Upper lobe of left lung (tissue), 6 donors: ENCODE measurements around the gene SMOC2. TPM values are rescaled to one million over a fixed set of nuclear protein-coding genes. Genes with fewer than 3 reads are reported as not detected.
A peak's percentile ranks its signal among the peaks of the same experiment; 100 is the strongest.

Experiments used
- ATAC-seq, 2 donors: fragments of 200-7000 bp; cut with Tn5 transposase; one replicate each; pipeline ENCODE4 v1.9.1; 2022; ENCODE audit warnings: mild to moderate bottlenecking in 2 of 2, moderate library complexity in 2 of 2; ENCODE audit not compliant: low FRiP score in 2 of 2
- DNase-seq, 2 donors: peaks; one replicate each; pipeline ENCODE4 v3.0.0-alpha.2; 2019 to 2020
- H3K27ac ChIP-seq, 4 donors: fragments of 200-600 bp; sonication (generic); one replicate each; pipeline ENCODE4 v1.5.1; 2016 to 2019
- H3K27me3 ChIP-seq, 4 donors: fragments of 200-600 bp; sonication (generic); one replicate each; pipeline ENCODE4 v1.5.1; 2017 to 2019
- H3K36me3 ChIP-seq, 4 donors: fragments of 200-600 bp; sonication (generic); one replicate each; pipeline ENCODE4 v1.5.1; 2016 to 2019
- H3K4me1 ChIP-seq, 4 donors: fragments of 200-600 bp; sonication (generic); one replicate each; pipeline ENCODE4 v1.5.1; 2018 to 2019
- H3K4me3 ChIP-seq, 4 donors: fragments of 200-600 bp; sonication (generic); one replicate each; pipeline ENCODE4 v1.5.1; 2017 to 2019; ENCODE audit warnings: mild to moderate bottlenecking in 2 of 4, moderate library complexity in 1 of 4
- H3K9me3 ChIP-seq, 4 donors: fragments of 200-600 bp; sonication (generic); one replicate each; pipeline ENCODE4 v1.5.1; 2018 to 2019
- EP300 ChIP-seq, 4 donors: sonication (generic); formaldehyde crosslinking; IDR thresholded peaks; one replicate each; pipeline ENCODE4 v1.5.1; 2017; ENCODE audit warnings: antibody characterized with exemption in 4 of 4, control low read depth in 2 of 4
- POLR2A ChIP-seq, 4 donors: fragments of 450-650 bp; IDR thresholded peaks; one replicate each; pipeline ENCODE4 v1.5.1; 2016 to 2017; ENCODE audit warnings: antibody characterized with exemption in 4 of 4, mild to moderate bottlenecking in 2 of 4
- POLR2AphosphoS5 ChIP-seq, 2 donors: sonication (generic); formaldehyde crosslinking; IDR thresholded peaks; one replicate each; pipeline ENCODE4 v1.5.1; 2017; ENCODE audit warnings: antibody characterized with exemption in 2 of 2
- WGBS, 2 donors: methylation state at CpG; one replicate each; pipeline ENCODE4 v1.1.5; 2017 to 2018; 5-methylcytosine and 5-hydroxymethylcytosine counted together
- total RNA-seq, 6 donors: library from RNA; depleted of rRNA in 4 of 6; stranded (reverse); fragments of >200 nt in 4 of 6; gene quantifications; one replicate each; pipeline versions ENCODE4 v1.1.0 to v1.2.1, GENCODE V29; 2016 to 2021
- TF ChIP-seq, protein P1 (sequence below), 6 experiments: fragments of 450-650 bp in 4 of 6; fragments of 200-600 bp in 2 of 6; sonication (generic) in 2 of 6; IDR thresholded peaks; one replicate each; pipeline ENCODE4 v1.5.1; 2016 to 2019; ENCODE audit warnings: antibody characterized with exemption in 6 of 6
- donor health status: DM: no; HTN: no; CAD: no; lungs with moderate emphysema.
- donor health status: DM: no; HTN: yes; CAD: no; lungs with severe emphysema.

SMOC2 gene
- total RNA-seq, 6 donors from 2014 or later: 1.0 to 18.9 (median 5.0) TPM

DNA sequence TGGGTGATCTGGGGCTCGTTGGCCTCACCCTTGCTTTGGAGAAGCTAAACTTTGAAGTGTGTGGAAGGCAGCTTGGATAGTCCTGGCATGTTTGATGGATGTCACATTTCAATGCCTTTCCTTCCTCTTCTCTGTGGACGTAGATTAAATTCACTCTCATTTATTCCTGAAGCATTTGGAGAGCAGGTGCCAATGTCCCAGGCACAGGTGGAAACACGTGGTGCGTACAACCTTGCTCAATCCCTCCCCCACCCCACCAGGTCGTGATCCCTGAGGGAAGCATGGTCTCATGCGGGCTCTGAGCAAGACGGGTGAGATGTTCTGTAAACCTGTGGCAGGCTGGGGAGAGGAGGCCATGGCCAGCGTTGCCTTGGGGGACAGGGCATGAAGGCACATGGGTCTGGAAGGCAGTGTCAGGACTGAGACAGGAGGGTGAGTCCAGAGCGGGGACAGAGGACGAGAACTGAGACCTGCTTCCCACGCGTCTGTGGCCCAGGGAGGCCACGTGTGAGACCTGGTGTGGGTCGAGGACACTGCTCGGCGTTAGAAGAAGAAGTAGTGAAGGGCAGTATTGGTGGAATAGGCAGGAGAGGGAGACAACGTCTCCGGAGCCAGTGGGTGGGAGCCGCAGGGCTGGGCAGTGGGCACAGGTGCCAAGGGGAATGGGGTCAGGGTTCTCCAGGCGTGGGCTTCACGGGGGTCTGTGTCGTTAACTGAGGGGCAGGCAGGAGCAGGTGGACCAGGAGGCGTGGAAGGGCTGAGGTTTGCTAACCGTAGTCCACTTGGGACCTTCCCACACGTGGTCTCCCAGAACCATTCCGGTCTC is 34.4 kb downstream of the SMOC2 start:
- Histone ChIP-seq H3K4me1 (no peaks in the 10 kb centered on the region), H3K27me3 (no peaks in the 10 kb centered on the region), H3K36me3 (no peaks in the 10 kb centered on the region), H3K4me3 (no peak overlapping the region), H3K27ac (no peak overlapping the region), H3K9me3 (peaks cover 0 to 4% (median 1%) of the 10 kb centered on the region in 4 donors)
- WGBS, 2 donors: 87 to 88% methylated on average over 26 of the region's 26 CpGs
- peak in 1 of 2 donors; percentile 40 for ATAC-seq
- TF ChIP-seq EP300 (IDR thresholded peaks at IDR 0.05) (no peak), POLR2A (IDR thresholded peaks at IDR 0.05) (no peak), POLR2AphosphoS5 (IDR thresholded peaks at IDR 0.05) (no peak)
- TF ChIP-seq, protein P1, sequence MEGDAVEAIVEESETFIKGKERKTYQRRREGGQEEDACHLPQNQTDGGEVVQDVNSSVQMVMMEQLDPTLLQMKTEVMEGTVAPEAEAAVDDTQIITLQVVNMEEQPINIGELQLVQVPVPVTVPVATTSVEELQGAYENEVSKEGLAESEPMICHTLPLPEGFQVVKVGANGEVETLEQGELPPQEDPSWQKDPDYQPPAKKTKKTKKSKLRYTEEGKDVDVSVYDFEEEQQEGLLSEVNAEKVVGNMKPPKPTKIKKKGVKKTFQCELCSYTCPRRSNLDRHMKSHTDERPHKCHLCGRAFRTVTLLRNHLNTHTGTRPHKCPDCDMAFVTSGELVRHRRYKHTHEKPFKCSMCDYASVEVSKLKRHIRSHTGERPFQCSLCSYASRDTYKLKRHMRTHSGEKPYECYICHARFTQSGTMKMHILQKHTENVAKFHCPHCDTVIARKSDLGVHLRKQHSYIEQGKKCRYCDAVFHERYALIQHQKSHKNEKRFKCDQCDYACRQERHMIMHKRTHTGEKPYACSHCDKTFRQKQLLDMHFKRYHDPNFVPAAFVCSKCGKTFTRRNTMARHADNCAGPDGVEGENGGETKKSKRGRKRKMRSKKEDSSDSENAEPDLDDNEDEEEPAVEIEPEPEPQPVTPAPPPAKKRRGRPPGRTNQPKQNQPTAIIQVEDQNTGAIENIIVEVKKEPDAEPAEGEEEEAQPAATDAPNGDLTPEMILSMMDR (IDR thresholded peaks at IDR 0.05): no peak
- no peak for DNase-seq

DNA sequence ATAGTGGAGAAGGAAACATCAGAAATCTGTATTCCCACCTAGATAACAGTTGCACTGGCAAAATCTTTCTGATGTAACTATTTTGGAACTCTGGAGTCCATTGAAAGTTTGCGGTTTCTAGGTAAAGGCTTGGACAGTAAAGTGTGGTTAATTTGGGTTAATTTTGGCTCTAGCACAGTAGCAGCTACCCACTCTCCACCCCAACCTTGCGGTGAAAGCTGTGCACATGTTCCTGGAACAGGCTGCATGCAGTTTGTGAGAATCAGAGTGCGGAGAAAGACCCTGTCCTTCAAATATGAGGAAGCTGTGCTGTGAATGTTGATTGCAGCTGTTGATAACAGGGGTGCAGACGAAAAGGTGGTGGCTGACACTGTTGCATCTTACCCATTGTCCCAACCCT is 38.4 kb downstream of the SMOC2 start:
- Histone ChIP-seq H3K27ac (no peak overlapping the region), H3K36me3 (no peaks in the 10 kb centered on the region), H3K9me3 (peaks cover 0 to 9% (median 5%) of the 10 kb centered on the region in 4 donors), H3K4me1 (no peaks in the 10 kb centered on the region), H3K27me3 (no peaks in the 10 kb centered on the region), H3K4me3 (no peak overlapping the region)
- no peak for DNase-seq
- no peak for ATAC-seq
- WGBS, 2 donors: 87 to 88% methylated on average over 4 of the region's 4 CpGs
- TF ChIP-seq POLR2AphosphoS5 (IDR thresholded peaks at IDR 0.05) (no peak), EP300 (IDR thresholded peaks at IDR 0.05) (no peak), POLR2A (IDR thresholded peaks at IDR 0.05) (no peak)
- TF ChIP-seq, protein P1 (IDR thresholded peaks at IDR 0.05): no peak

DNA sequence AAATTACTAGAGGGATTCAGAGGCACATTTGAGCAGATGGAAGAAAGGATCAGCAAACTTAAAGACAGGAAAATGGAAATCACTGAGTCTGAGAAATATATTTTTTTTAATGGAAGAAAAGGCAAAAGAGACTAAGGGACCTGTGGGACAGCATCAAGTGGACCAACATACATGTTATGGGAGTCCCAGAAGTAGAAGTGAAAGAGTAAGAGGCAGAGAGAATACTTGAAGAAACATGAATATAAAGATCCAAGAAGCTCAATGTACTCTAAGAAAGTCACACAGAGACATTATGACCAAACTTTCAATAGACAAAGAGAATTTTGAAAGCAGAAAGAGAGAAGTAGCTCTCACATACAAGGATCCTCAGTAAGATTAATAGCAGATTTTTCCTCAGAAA is 39.5 kb downstream of the SMOC2 start:
- Histone ChIP-seq H3K4me1 (no peaks in the 10 kb centered on the region), H3K36me3 (no peaks in the 10 kb centered on the region), H3K4me3 (no peak overlapping the region), H3K27me3 (no peaks in the 10 kb centered on the region), H3K9me3 (peaks cover 0 to 9% (median 5%) of the 10 kb centered on the region in 4 donors), H3K27ac (no peak overlapping the region)
- ATAC-seq: no peak
- DNase-seq: no peak
- TF ChIP-seq POLR2A (IDR thresholded peaks at IDR 0.05): no peak
- no peak for TF ChIP-seq POLR2AphosphoS5 (IDR thresholded peaks at IDR 0.05)
- TF ChIP-seq, protein P1 (IDR thresholded peaks at IDR 0.05): no peak
- TF ChIP-seq EP300 (IDR thresholded peaks at IDR 0.05): no peak

DNA sequence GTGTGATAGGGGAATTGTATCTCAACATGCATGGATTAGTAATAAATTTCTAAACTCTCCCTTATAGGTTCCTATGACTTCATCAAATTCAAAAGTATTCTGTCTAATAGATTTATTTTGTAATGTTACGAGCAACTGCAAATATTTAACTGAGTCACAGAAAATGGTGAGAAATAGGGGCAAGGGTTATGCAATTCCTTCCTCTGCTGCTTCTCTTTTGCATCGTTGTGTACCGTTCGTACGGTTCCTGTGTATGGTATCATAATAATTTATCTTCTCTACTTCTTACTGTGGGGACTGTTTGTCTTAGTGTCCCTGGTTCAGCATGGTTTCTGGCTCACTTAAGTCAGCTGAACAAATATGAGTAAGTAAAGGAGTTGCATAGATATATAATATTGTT is 44.8 kb downstream of the SMOC2 start:
- H3K27ac ChIP-seq: no peak overlapping the region
- WGBS, 2 donors: 50 to 66% methylated on average over 5 of the region's 5 CpGs
- ATAC-seq (peak in 1 of 2 donors; percentile 32), DNase-seq (no peak)
- H3K4me3 ChIP-seq: no peak overlapping the region
- H3K9me3 ChIP-seq: peaks cover 0 to 1% (median under 1%) of the 10 kb centered on the region in 4 donors
- no peaks in the 10 kb centered on the region for H3K27me3 ChIP-seq
- no peaks in the 10 kb centered on the region for H3K4me1 ChIP-seq
- no peak for TF ChIP-seq EP300 (IDR thresholded peaks at IDR 0.05)
- TF ChIP-seq POLR2AphosphoS5 (IDR thresholded peaks at IDR 0.05): no peak
- no peaks in the 10 kb centered on the region for H3K36me3 ChIP-seq

DNA sequence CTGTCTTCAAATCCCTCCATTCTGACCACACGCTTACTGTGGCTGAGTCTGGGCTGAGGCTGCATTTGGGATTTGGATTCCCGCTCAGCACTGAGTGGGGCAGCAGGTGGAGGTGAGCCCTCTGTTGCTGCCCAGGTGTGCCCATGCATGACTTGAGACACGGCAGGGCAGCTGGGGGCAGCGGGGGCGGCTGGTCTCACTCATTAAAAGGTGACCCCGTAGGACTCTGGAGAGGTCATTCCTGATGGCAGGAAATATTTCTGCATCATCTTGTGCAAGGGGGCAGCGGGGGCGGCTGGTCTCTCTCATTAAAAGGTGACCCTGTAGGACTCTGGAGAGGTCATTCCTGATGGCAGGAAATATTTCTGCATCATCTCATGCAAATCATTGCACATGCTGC is 49.8 kb downstream of the SMOC2 start:
- H3K27me3 ChIP-seq: no peaks in the 10 kb centered on the region
- H3K27ac ChIP-seq: no peak overlapping the region
- ATAC-seq (no peak), DNase-seq (peak in 1 of 2 donors; percentile 48)
- no peak overlapping the region for H3K4me3 ChIP-seq
- 91 to 93% methylated on average over 7 to 8 of the region's 8 CpGs for WGBS, 2 donors
- H3K9me3 ChIP-seq: no peaks in the 10 kb centered on the region
- TF ChIP-seq, protein P1 (IDR thresholded peaks at IDR 0.05): no peak
- no peaks in the 10 kb centered on the region for H3K36me3 ChIP-seq
- no peaks in the 10 kb centered on the region for H3K4me1 ChIP-seq
